Thymus (tissue), 11 donors: Measurements from ENCODE around the gene ARF1. TPM values are rescaled to one million over a fixed set of nuclear protein-coding genes. Genes with fewer than 3 reads are reported as not detected.

Source experiments
- DNase-seq, 9 donors: peaks; one replicate each; pipeline ENCODE4 v3.0.0-alpha.2; 2013; ENCODE audit warnings: low spot score in 9 of 9, low read depth in 6 of 9, missing footprints in 1 of 9
- H3K27ac ChIP-seq, 2 donors: one replicate each; pipeline ENCODE4 v1.5.1; 2013; ENCODE audit warnings: control low read depth in 1 of 2, low read depth in 1 of 2, low read length in 1 of 2, mild to moderate bottlenecking in 1 of 2, moderate library complexity in 1 of 2
- H3K27me3 ChIP-seq, 2 donors: one replicate each; pipeline ENCODE4 v1.5.1; 2013; ENCODE audit warnings: low read length in 1 of 2; ENCODE audit not compliant: control insufficient read depth in 2 of 2, insufficient read depth in 1 of 2
- H3K36me3 ChIP-seq, 2 donors: one replicate each; pipeline ENCODE4 v1.5.1; 2013; ENCODE audit warnings: low read length in 1 of 2, mild to moderate bottlenecking in 1 of 2, moderate library complexity in 1 of 2; ENCODE audit not compliant: control insufficient read depth in 2 of 2, insufficient read depth in 2 of 2
- H3K4me1 ChIP-seq, 2 donors: one replicate each; pipeline ENCODE4 v1.5.1; 2013; ENCODE audit warnings: low read length in 2 of 2; ENCODE audit not compliant: control insufficient read depth in 2 of 2, insufficient read depth in 2 of 2
- H3K4me3 ChIP-seq, 2 donors: one replicate each; pipeline ENCODE4 v1.5.1; 2013; ENCODE audit warnings: low read length in 2 of 2, control low read depth in 1 of 2, mild to moderate bottlenecking in 1 of 2
- H3K9me3 ChIP-seq, 2 donors: one replicate each; pipeline ENCODE4 v1.5.1; 2013; ENCODE audit warnings: low read length in 1 of 2, mild to moderate bottlenecking in 1 of 2; ENCODE audit not compliant: control insufficient read depth in 2 of 2, insufficient read depth in 1 of 2
- WGBS: extraction: QIAGEN DNeasy Blood & Tissue Kit; methylation state at CpG from one replicate; pipeline ENCODE4 v1.1.7; 2013; 5-methylcytosine and 5-hydroxymethylcytosine counted together
- polyA plus RNA-seq: library from polyadenylated mRNA; stranded (reverse); fragments of 200-250 nt; gene quantifications from one replicate; pipeline ENCODE4 v1.2.3, GENCODE V29; 2013
- total RNA-seq: library from RNA; stranded (reverse); fragments of 120-200 nt; gene quantifications from one replicate; pipeline ENCODE4 v1.2.4, GENCODE V29; 2013
- donor health status: healthy.

The ARF1 gene
- total and polyA plus RNA-seq, 2 donors = 133 to 227 TPM

GRCh38 chr1:228081144-228081543 is 1.4 kb upstream of the ARF1 start:
- WGBS = 91% methylated on average over 7 of the region's 7 CpGs
- DNase-seq = no peak
- peak overlapping the region in 1 of 2 donors; percentile 18 for H3K27ac ChIP-seq
- no peaks in the 10 kb centered on the region for H3K9me3 ChIP-seq
- peak overlapping the region; percentile 92 to 93 for H3K4me3 ChIP-seq
- peaks cover 18 to 33% of the 10 kb centered on the region in 2 donors for H3K4me1 ChIP-seq
- no peaks in the 10 kb centered on the region for H3K27me3 ChIP-seq
- peaks cover 4 to 13% of the 10 kb centered on the region in 2 donors for H3K36me3 ChIP-seq

- 17% methylated on average over 31 of the region's 31 CpGs for WGBS
- Histone ChIP-seq H3K27ac (peak overlapping the region; percentile 46 to 63), H3K36me3 (peaks cover 4 to 13% of the 10 kb centered on the region in 2 donors), H3K4me3 (peak overlapping the region; percentile 92 to 93), H3K27me3 (no peaks in the 10 kb centered on the region), H3K9me3 (no peaks in the 10 kb centered on the region), H3K4me1 (peaks cover 18 to 33% of the 10 kb centered on the region in 2 donors)
- peak in 1 of 9 donors; percentile 34 for DNase-seq
Measured at GRCh38 chr1:228081578-228082213, 812 bp upstream of the ARF1 start.

GRCh38 chr1:228082918-228083870 is 686 bp downstream of the ARF1 start:
- Histone ChIP-seq H3K27me3 (no peaks in the 10 kb centered on the region), H3K4me1 (peaks cover 27 to 46% of the 10 kb centered on the region in 2 donors), H3K36me3 (peaks cover 10 to 20% of the 10 kb centered on the region in 2 donors), H3K27ac (peak overlapping the region; percentile 85 to 98), H3K4me3 (peak overlapping the region; percentile 93 to 95), H3K9me3 (no peaks in the 10 kb centered on the region)
- peak in 2 of 9 donors; percentile 38 to 65 for DNase-seq
- WGBS = under 1% methylated on average over 79 of the region's 79 CpGs

GRCh38 chr1:228083871-228084278 is 1.4 kb downstream of the ARF1 start:
- WGBS = 17% methylated on average over 17 of the region's 17 CpGs
- peaks cover 30 to 53% of the 10 kb centered on the region in 2 donors for H3K4me1 ChIP-seq
- H3K4me3 ChIP-seq = peak overlapping the region; percentile 93 to 95
- H3K9me3 ChIP-seq = no peaks in the 10 kb centered on the region
- H3K27me3 ChIP-seq = no peaks in the 10 kb centered on the region
- peak overlapping the region; percentile 47 to 85 for H3K27ac ChIP-seq
- H3K36me3 ChIP-seq = peaks cover 17 to 26% of the 10 kb centered on the region in 2 donors
- DNase-seq = no peak

GRCh38 chr1:228084325-228084724 is 1.8 kb downstream of the ARF1 start:
- 62% methylated on average over 3 of the region's 3 CpGs for WGBS
- Histone ChIP-seq H3K9me3 (no peaks in the 10 kb centered on the region), H3K27ac (peak overlapping the region in 1 of 2 donors; percentile 47), H3K4me1 (peaks cover 35 to 57% of the 10 kb centered on the region in 2 donors), H3K4me3 (peak overlapping the region; percentile 93 to 95), H3K36me3 (peaks cover 21 to 27% of the 10 kb centered on the region in 2 donors), H3K27me3 (no peaks in the 10 kb centered on the region)
- peak in 1 of 9 donors; percentile 23 for DNase-seq

GRCh38 chr1:228084797-228085196 is 2.3 kb downstream of the ARF1 start:
- peaks cover 39 to 62% of the 10 kb centered on the region in 2 donors for H3K4me1 ChIP-seq
- H3K36me3 ChIP-seq = peaks cover 22 to 31% of the 10 kb centered on the region in 2 donors
- no peak for DNase-seq
- no peaks in the 10 kb centered on the region for H3K9me3 ChIP-seq
- H3K27me3 ChIP-seq = no peaks in the 10 kb centered on the region
- H3K4me3 ChIP-seq = peak overlapping the region in 1 of 2 donors; percentile 95
- no peak overlapping the region for H3K27ac ChIP-seq
- 93% methylated on average over 5 of the region's 5 CpGs for WGBS

GRCh38 chr1:228085287-228085951 is 2.9 kb downstream of the ARF1 start:
- 87% methylated on average over 6 of the region's 6 CpGs for WGBS
- Histone ChIP-seq H3K9me3 (no peaks in the 10 kb centered on the region), H3K4me3 (no peak overlapping the region), H3K27ac (peak overlapping the region in 1 of 2 donors; percentile 18), H3K4me1 (peaks cover 45 to 68% of the 10 kb centered on the region in 2 donors), H3K36me3 (peaks cover 22 to 31% of the 10 kb centered on the region in 2 donors), H3K27me3 (no peaks in the 10 kb centered on the region)
- no peak for DNase-seq

- H3K27me3 ChIP-seq = no peaks in the 10 kb centered on the region
- H3K9me3 ChIP-seq = peaks cover 0 to 8% of the 10 kb centered on the region in 2 donors
- whole genome bisulfite sequencing = 71% methylated on average over 7 of the region's 7 CpGs
- H3K4me1 ChIP-seq = peaks cover 45 to 67% of the 10 kb centered on the region in 2 donors
- H3K36me3 ChIP-seq = peaks cover 33 to 38% of the 10 kb centered on the region in 2 donors
- peak overlapping the region in 1 of 2 donors; percentile 26 for H3K27ac ChIP-seq
- no peak for DNase-seq
- H3K4me3 ChIP-seq = no peak overlapping the region
Measured at GRCh38 chr1:228087771-228088251, 5.3 kb downstream of the ARF1 start.
